ENCODE results near the gene ZNF429. TPM values are rescaled to one million over a fixed set of nuclear protein-coding genes. Genes with fewer than 3 reads are reported as not detected.

Gene ZNF429
- total RNA-seq, 1 experiment from 2014 or later = 0.66 TPM

- Histone ChIP-seq H3K27ac (ENCODE audit: low read length) (no peak overlapping the region), H3K9me2 (replicated peaks; ENCODE audit: low read length) (no peaks in the 10 kb centered on the region), H3K36me3 (ENCODE audit: low read depth, low read length) (no peaks in the 10 kb centered on the region), H3K9me3 (ENCODE audit: low read length) (peaks cover 16% of the 10 kb centered on the region; the same call in 1 of the 2 replicates), H3K4me3 (ENCODE audit: low read length) (no peak overlapping the region), H2AFZ (ENCODE audit: low read length) (no peak overlapping the region), H3K4me2 (ENCODE audit: low read length) (no peak overlapping the region), H4K20me1 (ENCODE audit: low read length) (no peaks in the 10 kb centered on the region), H3K9ac (ENCODE audit: low read length) (no peak overlapping the region), H3K79me2 (ENCODE audit: low read length) (no peaks in the 10 kb centered on the region), H3K27me3 (ENCODE audit: low read length) (no peaks in the 10 kb centered on the region), H3K4me1 (ENCODE audit: insufficient read depth, low read length) (no peaks in the 10 kb centered on the region), H3F3A (ENCODE audit: low read length, unreplicated experiment) (no peaks in the 10 kb centered on the region)
- POLR2A ChIA-PET (ENCODE audit: unreplicated experiment) = no interaction called here
- CTCF ChIA-PET = no interaction called here
- intact Hi-C loops (cut with micrococcal nuclease) = no loop called here
- BruUV-seq (replicated peaks) = no TSS peak
- ATAC-seq = no peak
- no peak for DNase-seq
- TF ChIP-seq EZH2phosphoT487 (IDR thresholded peaks at IDR 0.05; ENCODE audit: borderline replicate concordance, low read length) = no peak
- TF ChIP-seq, protein P1, sequence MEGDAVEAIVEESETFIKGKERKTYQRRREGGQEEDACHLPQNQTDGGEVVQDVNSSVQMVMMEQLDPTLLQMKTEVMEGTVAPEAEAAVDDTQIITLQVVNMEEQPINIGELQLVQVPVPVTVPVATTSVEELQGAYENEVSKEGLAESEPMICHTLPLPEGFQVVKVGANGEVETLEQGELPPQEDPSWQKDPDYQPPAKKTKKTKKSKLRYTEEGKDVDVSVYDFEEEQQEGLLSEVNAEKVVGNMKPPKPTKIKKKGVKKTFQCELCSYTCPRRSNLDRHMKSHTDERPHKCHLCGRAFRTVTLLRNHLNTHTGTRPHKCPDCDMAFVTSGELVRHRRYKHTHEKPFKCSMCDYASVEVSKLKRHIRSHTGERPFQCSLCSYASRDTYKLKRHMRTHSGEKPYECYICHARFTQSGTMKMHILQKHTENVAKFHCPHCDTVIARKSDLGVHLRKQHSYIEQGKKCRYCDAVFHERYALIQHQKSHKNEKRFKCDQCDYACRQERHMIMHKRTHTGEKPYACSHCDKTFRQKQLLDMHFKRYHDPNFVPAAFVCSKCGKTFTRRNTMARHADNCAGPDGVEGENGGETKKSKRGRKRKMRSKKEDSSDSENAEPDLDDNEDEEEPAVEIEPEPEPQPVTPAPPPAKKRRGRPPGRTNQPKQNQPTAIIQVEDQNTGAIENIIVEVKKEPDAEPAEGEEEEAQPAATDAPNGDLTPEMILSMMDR (conservative IDR thresholded peaks at IDR 0.05; ENCODE audit: low read depth, low read length) = no peak
- TF ChIP-seq EZH2 (IDR thresholded peaks at IDR 0.05; ENCODE audit: low read length, unreplicated experiment) = no peak
Measured at GRCh38 chr19:21574607-21575006, 69.2 kb downstream of the ZNF429 start.

GRCh38 chr19:21576481-21576880 lies 71.1 kb downstream of the ZNF429 start:
- no TSS peak for BruUV-seq (replicated peaks)
- no peaks in the 10 kb centered on the region for H3K79me2 ChIP-seq (ENCODE audit: low read length)
- ChIA-PET CTCF (no interaction called here), POLR2A (ENCODE audit: unreplicated experiment) (no interaction called here)
- no peaks in the 10 kb centered on the region for H3K36me3 ChIP-seq (ENCODE audit: low read depth, low read length)
- TF ChIP-seq EZH2 (IDR thresholded peaks at IDR 0.05; ENCODE audit: low read length, unreplicated experiment) (no peak), EZH2phosphoT487 (IDR thresholded peaks at IDR 0.05; ENCODE audit: borderline replicate concordance, low read length) (no peak)
- TF ChIP-seq, protein P1 (conservative IDR thresholded peaks at IDR 0.05; ENCODE audit: low read depth, low read length) = no peak
- no peak overlapping the region for H3K9ac ChIP-seq (ENCODE audit: low read length)
- no peak overlapping the region for H3K4me3 ChIP-seq (ENCODE audit: low read length)
- no peaks in the 10 kb centered on the region for H3F3A ChIP-seq (ENCODE audit: low read length, unreplicated experiment)
- peaks cover 26% of the 10 kb centered on the region; the same call in 1 of the 2 replicates for H3K9me3 ChIP-seq (ENCODE audit: low read length)
- no peaks in the 10 kb centered on the region for H4K20me1 ChIP-seq (ENCODE audit: low read length)
- DNase-seq (no peak), ATAC-seq (no peak)
- no peaks in the 10 kb centered on the region for H3K4me1 ChIP-seq (ENCODE audit: insufficient read depth, low read length)
- no peaks in the 10 kb centered on the region for H3K27me3 ChIP-seq (ENCODE audit: low read length)
- no peak overlapping the region for H3K27ac ChIP-seq (ENCODE audit: low read length)
- intact Hi-C loops (cut with micrococcal nuclease) = no loop called here
- no peak overlapping the region for H3K4me2 ChIP-seq (ENCODE audit: low read length)
- no peak overlapping the region for H2AFZ ChIP-seq (ENCODE audit: low read length)
- no peaks in the 10 kb centered on the region for H3K9me2 ChIP-seq (replicated peaks; ENCODE audit: low read length)

GRCh38 chr19:21580101-21580500 lies 74.7 kb downstream of the ZNF429 start:
- H3K4me2 ChIP-seq (ENCODE audit: low read length) = no peak overlapping the region
- DNase-seq (no peak), ATAC-seq (no peak)
- H3K79me2 ChIP-seq (ENCODE audit: low read length) = no peaks in the 10 kb centered on the region
- H3K9me2 ChIP-seq (replicated peaks; ENCODE audit: low read length) = no peaks in the 10 kb centered on the region
- no peak overlapping the region for H3K9ac ChIP-seq (ENCODE audit: low read length)
- H3K9me3 ChIP-seq (ENCODE audit: low read length) = peaks cover 24% of the 10 kb centered on the region; the same call in 1 of the 2 replicates
- POLR2A ChIA-PET (ENCODE audit: unreplicated experiment) = no interaction called here
- intact Hi-C loops (cut with micrococcal nuclease) = no loop called here
- CTCF ChIA-PET = no interaction called here
- no TSS peak for BruUV-seq (replicated peaks)
- H3K27ac ChIP-seq (ENCODE audit: low read length) = no peak overlapping the region
- no peak overlapping the region for H2AFZ ChIP-seq (ENCODE audit: low read length)
- no peak overlapping the region for H3K4me3 ChIP-seq (ENCODE audit: low read length)
- H4K20me1 ChIP-seq (ENCODE audit: low read length) = no peaks in the 10 kb centered on the region
- no peaks in the 10 kb centered on the region for H3K27me3 ChIP-seq (ENCODE audit: low read length)
- no peaks in the 10 kb centered on the region for H3K4me1 ChIP-seq (ENCODE audit: insufficient read depth, low read length)
- no peaks in the 10 kb centered on the region for H3F3A ChIP-seq (ENCODE audit: low read length, unreplicated experiment)
- TF ChIP-seq EZH2phosphoT487 (IDR thresholded peaks at IDR 0.05; ENCODE audit: borderline replicate concordance, low read length) = no peak
- TF ChIP-seq, protein P1 (conservative IDR thresholded peaks at IDR 0.05; ENCODE audit: low read depth, low read length) = no peak
- TF ChIP-seq EZH2 (IDR thresholded peaks at IDR 0.05; ENCODE audit: low read length, unreplicated experiment) = no peak
- H3K36me3 ChIP-seq (ENCODE audit: low read depth, low read length) = no peaks in the 10 kb centered on the region
